Ammon's horn (tissue), 1 donor: ENCODE results near the gene PDE7B.

ENCODE experiments used
- DNase-seq: peaks from one replicate; pipeline ENCODE4 v3.0.0-alpha.2; 2016; ENCODE audit warnings: low spot score

PDE7B gene

GRCh38 chr6:135937106-135937505 is 85.6 kb downstream of the PDE7B start:
- DNase-seq, result no peak

- peak; percentile 51 for DNase-seq
Measured at GRCh38 chr6:135938576-135939207, 87.2 kb downstream of the PDE7B start.

DNA sequence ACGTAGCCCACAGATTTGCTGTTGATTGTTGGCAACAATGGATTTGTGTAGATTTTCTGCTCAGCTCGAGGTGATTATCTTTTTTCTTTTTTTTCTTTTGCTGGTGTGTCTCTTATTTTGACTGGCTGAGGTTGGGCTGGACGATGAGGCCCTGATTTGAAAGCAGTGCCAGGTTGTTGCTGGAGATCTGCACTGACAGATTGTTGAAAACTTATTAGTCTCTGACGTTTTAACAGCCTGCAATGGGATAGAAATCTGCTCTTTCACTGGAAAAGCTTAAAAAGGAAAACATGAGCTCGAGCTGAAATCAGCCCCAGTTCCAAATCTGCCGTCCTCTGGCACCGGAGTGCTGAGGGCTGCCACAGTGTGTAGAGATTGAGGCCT is 87.7 kb downstream of the PDE7B start:
- no peak for DNase-seq

DNA sequence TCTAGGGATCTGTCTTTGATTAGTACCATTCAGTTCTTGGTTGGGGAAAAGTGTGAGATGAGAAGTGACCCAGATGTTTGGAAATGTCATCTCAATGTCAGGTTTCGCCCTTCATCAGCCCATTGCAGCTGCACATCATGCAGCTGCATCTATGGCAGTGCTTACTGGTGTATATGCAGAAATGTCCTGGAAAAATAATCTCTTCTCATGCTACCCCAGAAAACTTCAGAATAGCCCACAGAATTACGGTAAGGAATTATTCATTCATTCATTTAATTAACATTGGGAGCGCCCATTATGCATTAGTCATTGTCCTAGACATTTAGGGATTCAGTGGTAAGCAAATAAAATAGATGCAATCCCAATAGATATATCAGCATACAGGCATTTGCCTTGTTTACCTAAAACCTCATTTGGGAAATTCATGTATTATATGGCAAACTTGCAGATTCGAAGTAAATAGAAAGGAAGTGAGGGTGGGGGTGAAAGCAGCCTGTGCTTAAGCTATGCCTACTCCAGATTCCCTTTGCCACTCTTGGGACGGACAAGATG is 89.2 kb downstream of the PDE7B start:
- DNase-seq, result no peak

GRCh38 chr6:135941275-135942025 is 89.9 kb downstream of the PDE7B start:
- DNase-seq, result no peak

GRCh38 chr6:135944120-135944519 is 92.6 kb downstream of the PDE7B start:
- no peak for DNase-seq

GRCh38 chr6:135946674-135947073 is 95.2 kb downstream of the PDE7B start:
- DNase-seq, result no peak

GRCh38 chr6:135950669-135951068 is 99.2 kb downstream of the PDE7B start:
- DNase-seq, result no peak

DNA sequence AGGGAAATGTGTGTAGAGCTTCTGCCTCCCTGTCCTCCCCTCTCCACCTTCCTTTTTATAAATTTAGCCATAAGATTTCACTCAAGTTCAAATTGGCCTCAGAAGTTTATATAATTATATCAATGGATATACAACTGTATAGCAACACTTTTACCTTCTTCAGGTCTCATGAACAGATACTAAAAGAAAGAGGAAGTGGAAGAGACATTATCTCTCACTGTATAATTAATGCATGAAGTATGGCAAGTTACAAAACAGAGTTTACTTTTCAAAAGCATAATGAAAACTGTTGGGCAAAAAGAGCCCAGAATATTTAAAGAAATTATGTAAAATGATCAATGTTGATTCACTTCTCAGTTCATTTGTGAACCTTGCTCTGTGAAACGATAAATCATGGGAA is 99.7 kb downstream of the PDE7B start:
- no peak for DNase-seq

DNA sequence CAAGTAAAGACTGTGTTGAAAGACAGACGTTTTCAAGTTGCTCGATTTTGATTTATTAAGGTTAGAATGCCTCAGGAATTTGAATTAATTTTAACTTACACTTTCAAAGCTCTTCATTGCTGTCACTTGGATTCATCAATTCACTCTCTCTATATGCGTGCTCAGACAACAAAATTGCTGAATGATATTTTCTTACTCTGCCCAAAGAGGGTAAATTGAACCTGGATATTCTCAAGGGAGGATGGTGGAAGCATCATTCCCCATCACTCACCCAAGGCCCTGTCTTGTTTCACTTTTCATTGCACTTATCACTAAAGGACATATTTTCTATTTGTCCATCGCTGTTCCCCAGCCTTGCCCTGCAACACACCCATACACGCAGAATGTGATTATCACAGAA is 102.3 kb downstream of the PDE7B start:
- DNase-seq, result no peak

GRCh38 chr6:135955099-135955498 is 103.6 kb downstream of the PDE7B start:
- DNase-seq, result no peak

DNA sequence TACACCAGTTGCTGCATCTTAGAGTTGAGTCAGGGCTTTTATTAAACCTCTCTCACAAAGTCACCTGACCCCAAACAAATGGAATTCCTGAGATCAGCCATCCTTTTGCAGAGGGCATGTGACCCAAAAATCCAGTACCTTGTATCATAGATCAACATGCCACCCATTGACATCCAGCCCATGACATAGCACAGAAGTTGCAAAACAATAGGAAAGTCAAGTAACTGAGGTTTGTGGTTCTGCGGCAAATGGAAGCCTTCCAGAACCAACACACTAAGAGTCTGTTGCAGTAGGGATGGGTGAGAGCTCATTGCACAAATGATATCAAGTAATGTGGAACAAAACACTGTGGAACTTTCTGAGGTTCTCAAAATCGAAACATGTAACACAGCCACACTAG is 111.2 kb downstream of the PDE7B start:
- DNase-seq, result no peak

- DNase-seq, result no peak
Measured at GRCh38 chr6:135970750-135971149, 119.2 kb downstream of the PDE7B start.

DNA sequence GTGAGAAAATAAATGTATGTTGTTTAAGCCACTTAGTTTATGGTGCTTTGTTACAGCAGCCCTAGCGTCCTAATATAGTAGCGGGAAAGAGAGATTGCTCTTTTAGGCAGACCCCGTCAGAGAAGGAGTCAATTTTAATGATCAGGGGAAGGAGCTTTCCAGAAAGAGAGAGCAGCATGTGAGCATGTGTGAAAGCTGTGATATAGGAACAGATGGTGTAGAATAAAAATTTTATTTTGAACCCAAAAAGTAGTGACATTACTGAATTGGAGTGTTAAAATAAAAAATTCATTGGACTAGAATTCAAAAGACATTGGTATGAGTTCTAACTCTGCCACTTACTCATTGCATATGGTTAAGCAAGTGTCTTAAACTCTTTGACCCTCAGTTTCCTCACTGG is 119.8 kb downstream of the PDE7B start:
- DNase-seq, result no peak

DNA sequence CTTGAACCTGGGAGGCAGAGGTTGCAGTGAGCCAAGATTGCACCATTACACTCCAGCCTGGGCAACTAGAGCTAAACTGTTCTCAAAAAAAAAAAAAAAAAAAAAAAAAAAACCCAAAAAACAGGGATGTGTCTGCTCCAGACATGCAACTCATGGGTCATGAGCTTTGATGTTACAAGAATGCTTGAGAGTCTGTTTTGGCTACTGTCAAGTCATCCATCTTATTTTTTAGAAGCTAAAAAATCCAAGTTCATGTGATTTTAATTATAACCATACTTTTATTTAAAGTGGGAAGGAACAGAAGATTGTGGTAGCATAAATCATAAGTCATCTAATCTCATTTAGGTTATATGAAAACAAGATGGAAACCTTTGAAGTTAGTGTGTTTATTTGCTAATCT is 120.6 kb downstream of the PDE7B start:
- no peak for DNase-seq

- DNase-seq, result no peak
Measured at GRCh38 chr6:135972586-135972985, 121.1 kb downstream of the PDE7B start.

- DNase-seq, result no peak
Measured at GRCh38 chr6:135974426-135974825, 122.9 kb downstream of the PDE7B start.

DNA sequence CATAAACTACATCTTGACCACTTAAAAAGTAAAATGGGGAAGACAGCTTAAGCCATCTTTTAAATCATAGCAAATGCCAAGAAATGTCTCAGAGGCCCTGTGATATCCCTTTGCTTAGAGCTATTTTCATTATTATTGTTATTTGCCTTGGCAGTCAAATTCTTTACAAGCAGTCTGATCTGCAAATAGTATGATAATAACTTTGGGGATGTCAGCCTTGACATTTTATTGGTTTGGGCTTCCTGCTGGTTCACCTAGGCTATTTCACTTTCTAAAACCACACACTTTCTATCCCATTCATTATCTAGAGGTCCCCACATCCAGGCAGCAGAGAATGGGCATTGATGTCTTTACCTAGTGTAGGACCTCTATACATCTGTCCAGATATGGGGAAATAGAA is 125.1 kb downstream of the PDE7B start:
- DNase-seq, result no peak

- DNase-seq, result no peak
Measured at GRCh38 chr6:135983093-135983492, 131.6 kb downstream of the PDE7B start.

DNA sequence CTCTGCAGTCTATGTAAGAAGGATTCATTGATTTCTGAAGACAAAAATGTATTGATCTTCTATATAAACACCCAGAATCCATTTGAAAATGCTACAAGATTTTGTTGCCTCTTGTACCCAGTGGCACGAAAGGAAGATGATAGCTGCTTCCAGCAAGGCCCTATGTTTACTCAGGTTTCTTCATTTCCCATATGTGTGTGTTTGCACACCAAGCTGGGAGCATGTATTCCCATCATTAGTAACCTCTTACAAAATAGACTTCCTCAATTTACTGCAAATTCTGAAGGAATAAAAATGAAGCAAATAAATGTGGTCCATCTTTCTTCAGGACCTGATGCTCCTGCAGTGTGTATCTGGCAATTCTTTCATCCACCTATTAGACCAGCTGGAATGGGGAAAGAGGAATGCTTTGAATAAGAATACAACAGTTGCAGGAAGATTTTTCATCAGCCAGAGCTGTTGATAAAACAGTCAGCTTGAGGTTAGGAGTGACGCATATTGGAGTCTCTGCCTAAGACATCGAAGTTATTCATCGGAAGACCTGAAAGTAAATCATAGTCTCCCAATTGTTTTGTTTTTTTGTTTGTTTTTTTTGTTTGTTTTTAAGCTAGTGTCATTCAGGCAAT is 132.3 kb downstream of the PDE7B start:
- DNase-seq, result no peak

DNA sequence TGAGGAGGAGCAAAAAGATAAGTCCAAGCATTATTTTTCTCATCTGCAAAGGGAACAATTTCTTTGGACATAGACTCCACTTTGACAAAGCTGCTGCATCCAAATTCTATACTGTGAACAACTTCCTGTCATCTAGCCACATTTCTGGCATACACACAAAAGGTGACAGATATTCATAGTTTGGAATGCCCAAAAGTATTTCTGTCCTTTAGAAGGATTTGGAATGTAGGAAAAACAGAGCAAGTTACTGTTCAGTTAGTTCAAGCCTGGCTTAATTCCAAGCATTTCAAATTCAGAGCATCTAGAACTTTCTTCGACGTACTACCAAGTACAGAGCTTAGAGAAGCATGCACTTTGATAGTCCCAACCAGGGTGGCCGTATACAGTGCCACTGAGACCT is 134.0 kb downstream of the PDE7B start:
- no peak for DNase-seq

- no peak for DNase-seq
Measured at GRCh38 chr6:135987226-135987625, 135.7 kb downstream of the PDE7B start.

- DNase-seq, result no peak
Measured at GRCh38 chr6:135990439-135990838, 138.9 kb downstream of the PDE7B start.
